CD14-positive monocyte (primary cell): ENCODE results near the gene ABCC4. TPM values are rescaled to one million over a fixed set of nuclear protein-coding genes. Genes with fewer than 3 reads are reported as not detected.
A peak's percentile ranks its signal among the peaks of the same experiment; 100 is the strongest.

Source experiments
- DNase-seq, 3 donors: peaks; one replicate each; pipeline ENCODE4 v3.0.0-alpha.2; 2011 to 2022
- H2AFZ ChIP-seq: 2 replicates; pipeline ENCODE4 v1.6.0; 2012; ENCODE audit warnings: mild to moderate bottlenecking, low read depth, low read length, inconsistent platforms; ENCODE audit not compliant: insufficient read depth, poor library complexity, severe bottlenecking
- H3K27ac ChIP-seq, 2 donors: 1 replicate in 1 of 2; 2 replicates in 1 of 2; pipeline ENCODE4 v1.5.1; 2012 to 2013; ENCODE audit warnings: low read length in 2 of 2, control low read depth in 1 of 2, inconsistent platforms in 1 of 2, low read depth in 1 of 2, mild to moderate bottlenecking in 1 of 2
- H3K27me3 ChIP-seq, 2 donors: one replicate each; pipeline versions ENCODE4 v1.6.0 to v1.6.1; 2011 to 2013; ENCODE audit warnings: low read length in 2 of 2; ENCODE audit not compliant: control insufficient read depth in 2 of 2, insufficient read depth in 2 of 2
- H3K36me3 ChIP-seq, 2 donors: replicated peaks in 1 of 2; 1 replicate in 1 of 2; 2 replicates in 1 of 2; pipeline versions ENCODE4 v1.5.1 to v1.6.1; 2012 to 2013; ENCODE audit warnings: low read length in 2 of 2, control low read depth in 1 of 2, inconsistent platforms in 1 of 2, mild to moderate bottlenecking in 1 of 2; ENCODE audit not compliant: insufficient read depth in 2 of 2, control insufficient read depth in 1 of 2
- H3K4me1 ChIP-seq, 2 donors: 1 replicate in 1 of 2; 2 replicates in 1 of 2; pipeline versions ENCODE4 v1.5.1 to v1.6.1; 2012 to 2013; ENCODE audit warnings: low read length in 2 of 2, control low read depth in 1 of 2, inconsistent platforms in 1 of 2, mild to moderate bottlenecking in 1 of 2, moderate library complexity in 1 of 2; ENCODE audit not compliant: insufficient read depth in 2 of 2, control insufficient read depth in 1 of 2
- H3K4me2 ChIP-seq: replicated peaks from 2 replicates; pipeline ENCODE3; 2012; ENCODE audit warnings: low read length, moderate library complexity, mild to moderate bottlenecking; ENCODE audit not compliant: poor library complexity, severe bottlenecking; ENCODE audit errors: extremely low read depth
- H3K4me3 ChIP-seq, 3 experiments: fragments of 200-600 bp in 1 of 3; sonication (generic) in 1 of 3; replicated peaks in 1 of 3; 1 replicate in 2 of 3; 2 replicates in 1 of 3; pipeline ENCODE4 v1.5.1; 2011 to 2013; ENCODE audit warnings: low read length in 3 of 3, mild to moderate bottlenecking in 3 of 3, control low read depth in 2 of 3, low read depth in 2 of 3, inconsistent platforms in 1 of 3, moderate library complexity in 1 of 3
- H3K79me2 ChIP-seq: 2 replicates; pipeline ENCODE4 v1.6.0; 2012; ENCODE audit warnings: mild to moderate bottlenecking, control low read depth, inconsistent platforms, low read length, moderate library complexity; ENCODE audit not compliant: insufficient read depth
- H3K9ac ChIP-seq: 2 replicates; pipeline ENCODE4 v1.6.0; 2017; ENCODE audit warnings: low read length, mild to moderate bottlenecking; ENCODE audit not compliant: insufficient read depth, poor library complexity, severe bottlenecking
- H3K9me3 ChIP-seq, 2 donors: replicated peaks in 1 of 2; 1 replicate in 1 of 2; 2 replicates in 1 of 2; pipeline versions ENCODE4 v1.5.1 to v1.6.1; 2012 to 2013; ENCODE audit warnings: low read length in 2 of 2, control low read depth in 1 of 2; ENCODE audit not compliant: control insufficient read depth in 1 of 2, insufficient read depth in 1 of 2
- H4K20me1 ChIP-seq: 2 replicates; pipeline ENCODE4 v1.6.0; 2012; ENCODE audit warnings: mild to moderate bottlenecking, low read length, control low read depth, moderate library complexity; ENCODE audit not compliant: insufficient read depth
- H3K27ac Mint-ChIP-seq, 7 donors: one replicate each; pipeline ENCODE4 v1.8.0; 2020; ENCODE audit warnings: mild to moderate bottlenecking in 7 of 7, mixed read lengths in 7 of 7, moderate library complexity in 6 of 7, inconsistent platforms in 2 of 7
- H3K27me3 Mint-ChIP-seq, 3 donors: one replicate each; pipeline ENCODE4 v1.8.0; 2021 to 2022; ENCODE audit warnings: low read depth in 3 of 3, mild to moderate bottlenecking in 3 of 3, mixed read lengths in 3 of 3, moderate library complexity in 3 of 3, inconsistent platforms in 1 of 3
- H3K36me3 Mint-ChIP-seq, 2 donors: one replicate each; pipeline ENCODE4 v1.8.0; 2020; ENCODE audit warnings: mixed read lengths in 2 of 2, inconsistent platforms in 1 of 2, mild to moderate bottlenecking in 1 of 2
- H3K4me1 Mint-ChIP-seq: one replicate; pipeline ENCODE4 v1.8.0; 2020; ENCODE audit warnings: mild to moderate bottlenecking, mixed read lengths
- H3K4me3 Mint-ChIP-seq, 2 donors: one replicate each; pipeline ENCODE4 v1.8.0; 2020; ENCODE audit warnings: mild to moderate bottlenecking in 2 of 2, mixed read lengths in 2 of 2, moderate library complexity in 1 of 2
- H3K9me3 Mint-ChIP-seq, 7 donors: one replicate each; pipeline ENCODE4 v1.8.0; 2020 to 2022; ENCODE audit warnings: mixed read lengths in 7 of 7, mild to moderate bottlenecking in 6 of 7, moderate library complexity in 6 of 7, inconsistent platforms in 2 of 7
- WGBS: methylation state at CpG from one replicate; pipeline ENCODE4 v1.1.5; 2013; ENCODE audit warnings: missing lambda C conversion rate; ENCODE audit not compliant: insufficient coverage; 5-methylcytosine and 5-hydroxymethylcytosine counted together
- intact Hi-C, 2 donors: fragments of 100-400 bp; cut with micrococcal nuclease; formaldehyde crosslinking; loops; one replicate each; pipeline versions ENCODE4 v1.15.0 to v1.15.1; 2023
- polyA plus RNA-seq, 3 donors: library from polyadenylated mRNA; depleted of rRNA in 1 of 3; unstranded in 2 of 3; stranded (reverse) in 1 of 3; fragments of 300-500 nt in 2 of 3; fragments of >200 nt in 1 of 3; fragmentation: Illumina TruSeq in 2 of 3; gene quantifications; 1 replicate in 2 of 3; 2 replicates in 1 of 3; pipeline ENCODE4 v1.2.3, GENCODE V29; 2012 to 2021
- TF ChIP-seq, protein P1 (sequence below): fragments of 200-600 bp; IDR thresholded peaks from one replicate; pipeline ENCODE4 v1.8.0; 2022; ENCODE audit warnings: antibody characterized with exemption, mild to moderate bottlenecking

Gene ABCC4
- polyA plus RNA-seq, 3 donors = 0.96 to 2.5 (median 1.7) TPM

DNA sequence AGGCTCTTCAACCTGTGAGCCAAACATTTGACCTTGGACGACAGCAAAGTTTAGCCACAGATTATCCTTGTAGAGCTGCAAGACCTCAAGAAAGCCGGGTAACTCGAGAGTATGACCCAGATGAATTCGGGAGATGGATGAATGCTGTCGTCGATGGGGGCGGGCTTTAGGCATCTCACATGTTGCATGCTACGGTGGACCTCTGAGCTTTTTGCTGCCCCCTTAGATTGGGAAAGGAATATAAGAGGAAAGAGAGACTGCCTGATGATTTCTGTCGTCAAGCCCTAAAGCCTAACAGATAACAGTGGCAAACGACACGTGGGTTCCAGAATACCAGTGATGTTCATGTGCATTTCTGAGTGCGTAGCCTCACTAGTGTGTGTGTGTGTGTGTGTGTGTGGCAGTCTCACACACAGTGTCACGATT is 730 bp upstream of the ABCC4 start:
- Mint-ChIP-seq H3K27me3 (peaks cover 10 to 20% (median 10%) of the 10 kb centered on the region in 3 donors), H3K4me1 (peaks cover 23% of the 10 kb centered on the region), H3K9me3 (peaks cover 0 to 11% (median 0%) of the 10 kb centered on the region in 7 donors), H3K4me3 (peak overlapping the region; percentile 83 to 89), H3K36me3 (no peaks in the 10 kb centered on the region), H3K27ac (no peak overlapping the region)
- Histone ChIP-seq H3K27me3 (peaks cover 0 to 12% of the 10 kb centered on the region in 2 donors), H4K20me1 (no peaks in the 10 kb centered on the region), H3K4me1 (peaks cover 14 to 22% of the 10 kb centered on the region in 2 donors), H3K79me2 (no peaks in the 10 kb centered on the region), H3K4me3 (peak overlapping the region; percentile 45 to 81 (median 60)), H3K4me2 (peak overlapping the region; percentile 97), H2AFZ (peak overlapping the region; percentile 91), H3K9me3 (no peaks in the 10 kb centered on the region), H3K36me3 (no peaks in the 10 kb centered on the region), H3K9ac (peak overlapping the region; percentile 69), H3K27ac (no peak overlapping the region)
- WGBS = 26% methylated on average over 12 of the region's 13 CpGs
- TF ChIP-seq, protein P1, sequence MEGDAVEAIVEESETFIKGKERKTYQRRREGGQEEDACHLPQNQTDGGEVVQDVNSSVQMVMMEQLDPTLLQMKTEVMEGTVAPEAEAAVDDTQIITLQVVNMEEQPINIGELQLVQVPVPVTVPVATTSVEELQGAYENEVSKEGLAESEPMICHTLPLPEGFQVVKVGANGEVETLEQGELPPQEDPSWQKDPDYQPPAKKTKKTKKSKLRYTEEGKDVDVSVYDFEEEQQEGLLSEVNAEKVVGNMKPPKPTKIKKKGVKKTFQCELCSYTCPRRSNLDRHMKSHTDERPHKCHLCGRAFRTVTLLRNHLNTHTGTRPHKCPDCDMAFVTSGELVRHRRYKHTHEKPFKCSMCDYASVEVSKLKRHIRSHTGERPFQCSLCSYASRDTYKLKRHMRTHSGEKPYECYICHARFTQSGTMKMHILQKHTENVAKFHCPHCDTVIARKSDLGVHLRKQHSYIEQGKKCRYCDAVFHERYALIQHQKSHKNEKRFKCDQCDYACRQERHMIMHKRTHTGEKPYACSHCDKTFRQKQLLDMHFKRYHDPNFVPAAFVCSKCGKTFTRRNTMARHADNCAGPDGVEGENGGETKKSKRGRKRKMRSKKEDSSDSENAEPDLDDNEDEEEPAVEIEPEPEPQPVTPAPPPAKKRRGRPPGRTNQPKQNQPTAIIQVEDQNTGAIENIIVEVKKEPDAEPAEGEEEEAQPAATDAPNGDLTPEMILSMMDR = no peak
- DNase-seq = no peak
- intact Hi-C loops = no loop called here

GRCh38 chr13:95300625-95301182 is 547 bp downstream of the ABCC4 start:
- Mint-ChIP-seq H3K36me3 (no peaks in the 10 kb centered on the region), H3K9me3 (peaks cover 0 to 4% (median 0%) of the 10 kb centered on the region in 7 donors), H3K4me1 (peaks cover 23% of the 10 kb centered on the region), H3K4me3 (peak overlapping the region; percentile 92 to 98), H3K27ac (peak overlapping the region in 4 of 7 donors; percentile 20 to 78 (median 66)), H3K27me3 (peaks cover 10 to 20% (median 10%) of the 10 kb centered on the region in 3 donors)
- intact Hi-C loops = no loop called here
- DNase-seq = peak in 1 of 3 donors; percentile 10
- 1% methylated on average over 38 of the region's 45 CpGs for WGBS
- H2AFZ ChIP-seq = peak overlapping the region; percentile 91
- peaks cover 0 to 12% of the 10 kb centered on the region in 2 donors for H3K27me3 ChIP-seq
- no peak overlapping the region for H3K27ac ChIP-seq
- H3K36me3 ChIP-seq = no peaks in the 10 kb centered on the region
- peak overlapping the region; percentile 97 for H3K4me2 ChIP-seq
- no peaks in the 10 kb centered on the region for H4K20me1 ChIP-seq
- no peaks in the 10 kb centered on the region for H3K79me2 ChIP-seq
- H3K4me3 ChIP-seq = peak overlapping the region; percentile 42 to 81 (median 54)
- H3K9ac ChIP-seq = peak overlapping the region; percentile 69
- no peaks in the 10 kb centered on the region for H3K9me3 ChIP-seq
- TF ChIP-seq, protein P1 = no peak
- H3K4me1 ChIP-seq = peaks cover 14 to 22% of the 10 kb centered on the region in 2 donors
